GM21526 (cell line): ENCODE results near the gene EXOC6B.

ENCODE experiments used
- ATAC-seq: cut with Tn5 transposase; IDR thresholded peaks from one replicate; pipeline ENCODE4 v1.9.1; 2021; ENCODE audit warnings: moderate library complexity; ENCODE audit not compliant: unreplicated experiment, low FRiP score

The EXOC6B gene

GRCh38 chr2:72238311-72238710 is 587.5 kb downstream of the EXOC6B start:
- no peak for ATAC-seq

DNA sequence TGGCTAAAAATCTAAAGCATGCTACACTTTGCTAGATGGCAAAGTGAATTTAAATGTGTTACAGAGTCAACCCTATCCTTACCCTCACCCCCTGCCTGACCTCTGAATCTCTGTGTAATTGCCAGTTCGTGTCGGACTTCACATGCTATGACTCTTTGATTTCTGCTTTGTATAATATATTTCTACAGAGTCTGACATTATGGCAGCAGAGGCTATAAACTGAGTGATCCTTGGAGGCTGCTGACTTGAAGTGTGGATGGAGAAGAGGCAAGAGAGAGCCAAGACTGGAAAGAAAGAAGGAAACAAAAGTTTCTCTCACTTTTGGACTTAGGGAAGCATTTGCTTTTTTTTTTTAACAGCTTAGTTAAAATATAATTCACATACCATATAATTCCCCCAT is 588.3 kb downstream of the EXOC6B start:
- no peak for ATAC-seq

DNA sequence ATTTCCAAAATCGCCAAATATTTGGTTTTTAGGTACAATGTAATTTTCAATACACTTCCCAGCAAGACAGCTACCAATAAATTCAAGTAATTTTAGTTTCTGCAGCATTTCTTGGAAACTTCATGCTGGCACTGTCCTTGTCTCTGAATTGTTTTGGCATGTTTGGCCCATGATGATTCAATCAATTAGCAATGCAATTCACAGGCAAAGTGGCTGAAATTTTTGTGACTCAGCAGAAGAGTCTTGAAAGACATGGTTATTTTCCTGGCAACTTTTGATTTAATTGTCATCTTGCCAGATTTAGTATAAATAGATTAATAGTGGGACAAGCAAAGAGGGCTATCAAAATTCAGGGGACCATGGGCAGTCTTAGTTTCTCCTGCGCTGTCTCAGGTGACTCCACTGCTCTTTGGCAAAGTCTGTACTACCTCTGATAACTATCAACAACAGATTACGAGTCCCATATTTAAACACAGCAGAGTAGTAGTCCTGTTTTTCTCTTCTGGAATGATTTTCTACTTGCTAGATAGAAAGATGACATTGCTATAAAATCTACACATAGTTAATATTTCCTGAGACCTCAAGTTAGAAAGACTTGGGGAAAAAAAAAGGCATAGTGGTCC is 589.3 kb downstream of the EXOC6B start:
- no peak for ATAC-seq

- no peak for ATAC-seq
Observed at GRCh38 chr2:72235497-72236415, 590.1 kb downstream of the EXOC6B start.

GRCh38 chr2:72233211-72233610 is 592.6 kb downstream of the EXOC6B start:
- ATAC-seq = no peak

DNA sequence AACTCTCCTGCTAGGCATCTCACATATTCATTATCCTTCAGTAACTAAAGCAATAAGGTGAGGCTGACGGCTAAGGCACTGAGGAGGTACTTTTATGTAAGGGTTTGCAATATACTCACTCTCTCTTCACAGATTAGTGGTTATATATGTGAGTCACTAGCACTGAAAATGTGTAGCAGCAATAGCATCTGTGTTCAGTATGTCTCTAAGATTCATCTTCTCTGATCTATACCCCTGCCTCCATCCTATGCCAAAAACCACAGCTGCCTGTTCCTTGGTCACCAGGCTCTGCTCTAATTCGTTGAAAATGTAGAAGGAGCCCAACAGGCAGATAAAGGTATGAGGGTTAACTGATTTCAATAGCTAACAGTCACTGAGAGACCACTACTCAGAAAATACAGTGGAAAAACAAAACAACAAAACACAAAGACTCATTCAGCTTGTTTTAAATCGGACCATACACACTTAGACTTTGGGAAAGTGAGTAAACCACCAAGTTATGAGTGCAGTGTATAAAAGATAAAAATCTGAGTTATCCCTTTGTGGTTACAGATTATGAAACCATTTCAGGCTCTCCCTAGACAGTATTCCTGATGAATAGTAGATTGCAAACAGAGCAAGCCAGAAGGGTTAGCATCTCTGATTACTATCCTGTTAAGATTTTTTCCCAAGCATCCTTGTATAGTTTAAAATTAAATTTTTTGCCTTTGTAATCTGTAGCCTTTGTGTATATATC is 602.8 kb downstream of the EXOC6B start:
- ATAC-seq = no peak

GRCh38 chr2:72220170-72220569 is 605.7 kb downstream of the EXOC6B start:
- ATAC-seq = no peak

DNA sequence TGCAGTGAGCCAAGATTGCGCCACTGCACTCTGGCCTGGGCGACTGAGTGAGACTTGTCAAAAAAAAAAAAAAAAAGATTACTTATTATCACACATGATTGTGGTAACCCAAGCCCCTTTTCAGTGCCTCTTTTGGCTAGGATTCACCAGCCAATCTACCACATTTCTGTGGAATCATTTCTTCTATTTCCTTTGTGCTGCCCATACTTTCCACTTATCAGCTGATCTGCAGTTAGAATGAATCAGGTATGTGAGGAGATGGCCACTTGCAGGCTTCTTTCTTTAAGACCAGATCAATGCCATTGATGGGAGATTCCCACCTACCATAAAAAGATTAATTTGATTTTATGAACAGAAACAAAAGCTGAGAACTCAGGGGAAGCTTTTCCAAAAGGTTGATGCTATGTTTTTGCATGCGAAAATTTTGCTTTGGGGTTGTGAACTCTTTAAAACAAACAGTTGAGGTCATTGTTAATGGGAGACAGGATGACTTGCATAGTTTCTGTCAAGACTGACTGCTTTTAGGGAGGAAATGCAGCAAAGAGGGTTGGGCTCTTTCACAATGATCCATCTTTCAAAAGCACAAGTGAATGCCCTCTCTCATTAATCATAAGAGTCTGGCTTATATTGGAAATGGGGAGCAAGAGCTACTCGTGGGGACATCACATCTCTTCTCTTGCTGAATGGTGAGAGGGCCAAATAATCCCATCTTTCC is 611.2 kb downstream of the EXOC6B start:
- no peak for ATAC-seq

- no peak for ATAC-seq
Observed at GRCh38 chr2:72212486-72212855, 613.4 kb downstream of the EXOC6B start.

GRCh38 chr2:72211777-72212485 is 613.9 kb downstream of the EXOC6B start:
- no peak for ATAC-seq

DNA sequence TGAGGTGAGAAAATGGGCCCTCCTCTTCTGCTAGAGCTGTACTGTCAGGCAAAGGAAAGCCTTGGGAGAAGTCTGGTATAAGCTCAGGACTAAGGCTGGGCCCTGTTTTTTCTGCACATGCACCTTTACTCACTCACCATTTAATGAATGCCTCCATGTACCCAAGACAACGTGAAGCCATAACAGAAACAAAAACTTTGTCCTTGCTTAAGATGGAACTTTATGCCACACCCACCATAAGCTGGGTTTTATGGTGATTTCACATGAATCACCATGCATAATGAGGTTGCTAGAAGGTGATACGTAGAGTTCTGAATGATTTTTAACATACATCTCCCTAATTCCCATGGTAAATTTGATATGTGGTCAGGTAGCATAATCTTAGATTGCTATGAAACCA is 614.5 kb downstream of the EXOC6B start:
- ATAC-seq = no peak

- ATAC-seq = no peak
Observed at GRCh38 chr2:72210470-72210869, 615.4 kb downstream of the EXOC6B start.

GRCh38 chr2:72208225-72208624 is 617.6 kb downstream of the EXOC6B start:
- no peak for ATAC-seq

- no peak for ATAC-seq
Observed at GRCh38 chr2:72207334-72207733, 618.5 kb downstream of the EXOC6B start.

- ATAC-seq = no peak
Observed at GRCh38 chr2:72205504-72205881, 620.3 kb downstream of the EXOC6B start.

- no peak for ATAC-seq
Observed at GRCh38 chr2:72204786-72205503, 620.9 kb downstream of the EXOC6B start.

- no peak for ATAC-seq
Observed at GRCh38 chr2:72204156-72204785, 621.6 kb downstream of the EXOC6B start.

DNA sequence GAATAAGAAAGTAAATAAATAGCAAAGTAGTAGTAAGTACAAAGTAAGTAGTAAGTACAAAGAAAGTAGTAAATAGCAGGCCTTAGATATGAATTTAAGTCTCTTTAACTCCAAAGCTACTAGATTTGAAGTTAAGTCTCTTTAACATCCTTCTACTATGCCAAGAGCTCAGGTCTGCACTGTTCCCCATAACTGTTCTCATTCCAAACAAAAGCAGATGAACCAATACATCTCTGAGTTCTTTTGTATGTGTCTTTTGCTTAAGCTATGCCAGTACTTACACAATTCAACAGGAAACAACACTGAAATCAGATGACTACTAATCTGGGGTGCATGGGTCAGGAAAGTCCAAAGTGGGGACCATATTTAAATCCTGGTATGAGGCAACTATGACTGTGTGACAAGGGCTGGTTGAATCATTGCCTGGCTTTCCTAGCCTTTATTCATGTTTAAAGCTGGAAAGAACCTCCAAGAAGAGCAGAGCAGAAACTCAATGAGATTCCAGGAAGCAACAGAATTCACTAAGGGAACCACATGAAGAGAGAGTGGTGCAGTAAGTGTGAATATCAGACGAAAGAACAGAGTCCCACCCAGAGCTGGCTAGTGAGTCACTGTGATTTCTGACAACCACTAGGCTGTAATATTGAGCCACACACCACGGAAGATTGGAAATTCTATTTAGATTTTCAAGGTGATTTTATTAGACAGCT is 627.1 kb downstream of the EXOC6B start:
- no peak for ATAC-seq
